Lung (tissue), 12 donors: ENCODE data around the gene DACT3. TPM values are rescaled to one million over a fixed set of nuclear protein-coding genes. Genes with fewer than 3 reads are reported as not detected.
A peak's percentile ranks its signal among the peaks of the same experiment; 100 is the strongest.

Experiments
- ATAC-seq: fragments of 200-7000 bp; cut with Tn5 transposase; one replicate; pipeline ENCODE4 v1.9.1; 2020; ENCODE audit warnings: moderate number of reproducible peaks; ENCODE audit not compliant: insufficient read depth, low FRiP score
- DNase-seq, 3 donors: peaks; one replicate each; pipeline ENCODE4 v3.0.0-alpha.2; 2013 to 2017
- H3K27ac ChIP-seq, 2 donors: one replicate each; pipeline ENCODE4 v1.5.1; 2013; ENCODE audit warnings: mild to moderate bottlenecking in 2 of 2, moderate library complexity in 2 of 2, control low read depth in 1 of 2, inconsistent platforms in 1 of 2, low read depth in 1 of 2, low read length in 1 of 2
- H3K27me3 ChIP-seq, 3 donors: one replicate each; pipeline ENCODE4 v1.5.1; 2013; ENCODE audit warnings: low read length in 2 of 3; ENCODE audit not compliant: control insufficient read depth in 3 of 3, insufficient read depth in 3 of 3
- H3K36me3 ChIP-seq, 4 donors: one replicate each; pipeline ENCODE4 v1.5.1; 2013; ENCODE audit warnings: low read length in 4 of 4, mild to moderate bottlenecking in 1 of 4, moderate library complexity in 1 of 4; ENCODE audit not compliant: control insufficient read depth in 4 of 4, insufficient read depth in 4 of 4
- H3K4me1 ChIP-seq, 5 donors: one replicate each; pipeline ENCODE4 v1.5.1; 2013; ENCODE audit warnings: low read length in 5 of 5, mild to moderate bottlenecking in 2 of 5, moderate library complexity in 1 of 5; ENCODE audit not compliant: control insufficient read depth in 5 of 5, insufficient read depth in 5 of 5
- H3K4me3 ChIP-seq: one replicate; pipeline ENCODE4 v1.5.1; 2013; ENCODE audit warnings: mild to moderate bottlenecking, control low read depth, moderate library complexity
- H3K9ac ChIP-seq, 2 donors: one replicate each; pipeline ENCODE4 v1.5.1; 2013; ENCODE audit warnings: low read length in 2 of 2, control low read depth in 1 of 2; ENCODE audit not compliant: insufficient read depth in 1 of 2
- H3K9me3 ChIP-seq, 4 donors: one replicate each; pipeline ENCODE4 v1.5.1; 2013; ENCODE audit warnings: low read length in 3 of 4, mild to moderate bottlenecking in 1 of 4, moderate library complexity in 1 of 4; ENCODE audit not compliant: control insufficient read depth in 4 of 4, insufficient read depth in 3 of 4
- CTCF ChIP-seq: IDR thresholded peaks from 2 replicates; pipeline ENCODE4 v1.5.1; 2012; ENCODE audit warnings: mild to moderate bottlenecking; ENCODE audit errors: control extremely low read depth, extremely low read depth
- WGBS, 2 donors: extraction: QIAGEN DNeasy Blood & Tissue Kit; methylation state at CpG; one replicate each; pipeline ENCODE4 v1.1.7; 2013; 5-methylcytosine and 5-hydroxymethylcytosine counted together
- polyA plus RNA-seq, 2 donors: library from polyadenylated mRNA; stranded (reverse); fragments of 200-250 nt; gene quantifications; one replicate each; pipeline ENCODE4 v1.2.1, GENCODE V29; 2013
- total RNA-seq, 2 donors: library from RNA; depleted of rRNA in 1 of 2; stranded (reverse); fragments of >200 nt in 1 of 2; gene quantifications; one replicate each; pipeline ENCODE4 v1.2.1, GENCODE V29; 2014 to 2021
- donor health status: control.
- donor health status: control.
- donor health status: Bipolar disorder and iron deficiency.
- donor health status: healthy.
- donor health status: DM: yes; HTN: yes; CAD: no.

The DACT3 gene
- total and polyA plus RNA-seq, 4 donors = 2.8 to 14.0 (median 5.8) TPM

GRCh38 chr19:46644720-46645119, 16.3 kb downstream of the DACT3 start:
- ATAC-seq = no peak
- Histone ChIP-seq H3K4me3 (no peak overlapping the region), H3K9ac (no peak overlapping the region), H3K27ac (no peak overlapping the region), H3K36me3 (peaks cover 0 to 12% (median 7%) of the 10 kb centered on the region in 4 donors), H3K27me3 (peaks cover 0 to 22% (median 3%) of the 10 kb centered on the region in 3 donors), H3K9me3 (peaks cover 0 to 12% (median 1%) of the 10 kb centered on the region in 4 donors), H3K4me1 (peaks cover 0 to 17% (median 4%) of the 10 kb centered on the region in 5 donors)
- DNase-seq = no peak
- WGBS, 2 donors = 51 to 72% methylated on average over 3 of the region's 3 CpGs
- no peak for TF ChIP-seq CTCF

- WGBS, 2 donors = 63 to 77% methylated on average over 2 of the region's 2 CpGs
- no peak for TF ChIP-seq CTCF
- H3K4me1 ChIP-seq = peaks cover 0 to 41% (median 8%) of the 10 kb centered on the region in 5 donors
- H3K9ac ChIP-seq = peak overlapping the region in 1 of 2 donors; percentile 58
- H3K9me3 ChIP-seq = no peaks in the 10 kb centered on the region
- no peak overlapping the region for H3K4me3 ChIP-seq
- peaks cover 0 to 27% (median 7%) of the 10 kb centered on the region in 3 donors for H3K27me3 ChIP-seq
- peak in 1 of 3 donors; percentile 70 for DNase-seq
- no peak overlapping the region for H3K27ac ChIP-seq
- no peaks in the 10 kb centered on the region for H3K36me3 ChIP-seq
- no peak for ATAC-seq
These were observed 20.3 kb downstream of the DACT3 start for GRCh38 chr19:46640656-46641055.

GRCh38 chr19:46639358-46640182, 21.4 kb downstream of the DACT3 start:
- Histone ChIP-seq H3K27me3 (peaks cover 0 to 29% (median 7%) of the 10 kb centered on the region in 3 donors), H3K9ac (peak overlapping the region in 1 of 2 donors; percentile 79), H3K4me3 (no peak overlapping the region), H3K36me3 (no peaks in the 10 kb centered on the region), H3K4me1 (peaks cover 0 to 42% (median 13%) of the 10 kb centered on the region in 5 donors), H3K27ac (peak overlapping the region in 1 of 2 donors; percentile 44), H3K9me3 (no peaks in the 10 kb centered on the region)
- DNase-seq (peak; percentile 98 to 99 (median 99)), ATAC-seq (no peak)
- 7 to 8% methylated on average over 30 to 49 of the region's 49 CpGs for WGBS, 2 donors
- TF ChIP-seq CTCF = no peak
